Gastroesophageal sphincter (tissue), 4 donors: ENCODE measurements around the gene ATP11A. TPM values are rescaled to one million over a fixed set of nuclear protein-coding genes. Genes with fewer than 3 reads are reported as not detected.

ENCODE experiments used
- ATAC-seq: fragments of 150-250 bp; one replicate; pipeline ENCODE4 v1.9.1; 2016; ENCODE audit warnings: mild to moderate bottlenecking, moderate library complexity
- H3K27ac ChIP-seq, 4 donors: fragments of 200-600 bp; sonication (generic) in 3 of 4; 1 replicate in 3 of 4; 2 replicates in 1 of 4; pipeline ENCODE4 v1.5.1; 2016 to 2019
- H3K27me3 ChIP-seq: fragments of 200-600 bp; sonication (generic); one replicate; pipeline ENCODE4 v1.5.1; 2019
- H3K36me3 ChIP-seq, 2 donors: fragments of 200-600 bp; sonication (generic); one replicate each; pipeline ENCODE4 v1.5.1; 2019; ENCODE audit warnings: control low read depth in 1 of 2
- H3K4me1 ChIP-seq, 3 donors: fragments of 200-600 bp; sonication (generic); 1 replicate in 2 of 3; 2 replicates in 1 of 3; pipeline ENCODE4 v1.5.1; 2016 to 2019; ENCODE audit warnings: control low read depth in 2 of 3
- H3K4me3 ChIP-seq, 2 donors: fragments of 200-600 bp; sonication (generic); one replicate each; pipeline ENCODE4 v1.5.1; 2019; ENCODE audit warnings: mild to moderate bottlenecking in 1 of 2, moderate library complexity in 1 of 2
- H3K9me3 ChIP-seq, 3 donors: fragments of 200-600 bp; sonication (generic); one replicate each; pipeline ENCODE4 v1.5.1; 2017 to 2019; ENCODE audit warnings: control low read depth in 2 of 3
- EP300 ChIP-seq: sonication (generic); formaldehyde crosslinking; IDR thresholded peaks from one replicate; pipeline ENCODE4 v1.6.1; 2017; ENCODE audit warnings: antibody characterized with exemption, mild to moderate bottlenecking
- POLR2A ChIP-seq, 2 donors: fragments of 450-650 bp; IDR thresholded peaks; one replicate each; pipeline ENCODE4 v1.6.1; 2017; ENCODE audit warnings: antibody characterized with exemption in 2 of 2, mild to moderate bottlenecking in 2 of 2, moderate library complexity in 1 of 2
- POLR2AphosphoS5 ChIP-seq: sonication (generic); formaldehyde crosslinking; IDR thresholded peaks from one replicate; pipeline ENCODE4 v1.6.1; 2017; ENCODE audit warnings: antibody characterized with exemption
- WGBS, 2 donors: methylation state at CpG; one replicate each; pipeline ENCODE4 v1.1.5; 2018; ENCODE audit warnings: low coverage in 1 of 2; 5-methylcytosine and 5-hydroxymethylcytosine counted together
- total RNA-seq, 4 donors: library from RNA; depleted of rRNA; stranded (reverse); fragments of >200 nt; gene quantifications; one replicate each; pipeline ENCODE4 v1.1.0, GENCODE V29; 2016
- TF ChIP-seq, protein P1 (sequence below), 4 experiments: fragments of 200-600 bp in 2 of 4; fragments of 450-650 bp in 2 of 4; sonication (generic) in 1 of 4; IDR thresholded peaks; one replicate each; pipeline ENCODE4 v1.5.1; 2017 to 2019; ENCODE audit warnings: antibody characterized with exemption in 4 of 4, mild to moderate bottlenecking in 2 of 4, moderate library complexity in 2 of 4

ATP11A gene
- total RNA-seq, 4 donors from 2014 or later = 12.9 to 21.7 (median 17.1) TPM

DNA sequence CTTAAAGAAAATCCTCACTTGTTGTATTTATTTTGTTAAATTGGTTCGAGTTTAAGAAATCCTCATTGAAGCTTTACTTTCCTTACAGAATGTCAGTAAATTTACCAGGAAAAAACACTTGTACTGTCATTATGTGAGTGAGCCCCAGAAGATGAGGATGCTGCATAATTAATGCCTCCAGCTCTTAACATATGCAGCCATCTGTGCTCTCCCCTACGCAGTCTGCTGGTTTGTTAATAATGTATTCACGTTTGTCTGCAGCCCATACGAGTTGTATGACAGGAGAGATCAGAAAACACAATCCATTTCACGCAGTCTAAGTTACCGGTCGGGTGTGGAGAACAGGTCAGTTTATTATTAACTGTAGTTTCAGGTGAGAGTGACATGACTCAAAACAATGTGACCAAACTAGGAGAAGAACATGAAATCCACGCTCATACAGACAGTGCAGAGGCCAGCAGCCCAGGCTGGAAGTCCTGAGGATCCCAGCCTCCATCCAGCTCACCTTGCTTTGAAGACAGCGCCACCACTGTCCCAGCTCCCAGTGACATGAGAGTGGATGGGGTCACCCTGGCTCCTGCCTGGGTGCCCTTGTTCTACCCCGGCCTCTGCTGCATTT is 19.8 kb upstream of the ATP11A start:
- Histone ChIP-seq H3K27ac (no peak overlapping the region), H3K4me3 (no peak overlapping the region), H3K9me3 (no peaks in the 10 kb centered on the region), H3K36me3 (no peaks in the 10 kb centered on the region), H3K4me1 (no peaks in the 10 kb centered on the region), H3K27me3 (no peaks in the 10 kb centered on the region)
- ATAC-seq = no peak
- no peak for TF ChIP-seq EP300
- TF ChIP-seq POLR2A (IDR thresholded peaks at IDR 0.05) = no peak
- no peak for TF ChIP-seq POLR2AphosphoS5
- TF ChIP-seq, protein P1, sequence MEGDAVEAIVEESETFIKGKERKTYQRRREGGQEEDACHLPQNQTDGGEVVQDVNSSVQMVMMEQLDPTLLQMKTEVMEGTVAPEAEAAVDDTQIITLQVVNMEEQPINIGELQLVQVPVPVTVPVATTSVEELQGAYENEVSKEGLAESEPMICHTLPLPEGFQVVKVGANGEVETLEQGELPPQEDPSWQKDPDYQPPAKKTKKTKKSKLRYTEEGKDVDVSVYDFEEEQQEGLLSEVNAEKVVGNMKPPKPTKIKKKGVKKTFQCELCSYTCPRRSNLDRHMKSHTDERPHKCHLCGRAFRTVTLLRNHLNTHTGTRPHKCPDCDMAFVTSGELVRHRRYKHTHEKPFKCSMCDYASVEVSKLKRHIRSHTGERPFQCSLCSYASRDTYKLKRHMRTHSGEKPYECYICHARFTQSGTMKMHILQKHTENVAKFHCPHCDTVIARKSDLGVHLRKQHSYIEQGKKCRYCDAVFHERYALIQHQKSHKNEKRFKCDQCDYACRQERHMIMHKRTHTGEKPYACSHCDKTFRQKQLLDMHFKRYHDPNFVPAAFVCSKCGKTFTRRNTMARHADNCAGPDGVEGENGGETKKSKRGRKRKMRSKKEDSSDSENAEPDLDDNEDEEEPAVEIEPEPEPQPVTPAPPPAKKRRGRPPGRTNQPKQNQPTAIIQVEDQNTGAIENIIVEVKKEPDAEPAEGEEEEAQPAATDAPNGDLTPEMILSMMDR (IDR thresholded peaks at IDR 0.05) = no peak
- 86 to 94% methylated on average over 6 to 10 of the region's 10 CpGs for WGBS, 2 donors

DNA sequence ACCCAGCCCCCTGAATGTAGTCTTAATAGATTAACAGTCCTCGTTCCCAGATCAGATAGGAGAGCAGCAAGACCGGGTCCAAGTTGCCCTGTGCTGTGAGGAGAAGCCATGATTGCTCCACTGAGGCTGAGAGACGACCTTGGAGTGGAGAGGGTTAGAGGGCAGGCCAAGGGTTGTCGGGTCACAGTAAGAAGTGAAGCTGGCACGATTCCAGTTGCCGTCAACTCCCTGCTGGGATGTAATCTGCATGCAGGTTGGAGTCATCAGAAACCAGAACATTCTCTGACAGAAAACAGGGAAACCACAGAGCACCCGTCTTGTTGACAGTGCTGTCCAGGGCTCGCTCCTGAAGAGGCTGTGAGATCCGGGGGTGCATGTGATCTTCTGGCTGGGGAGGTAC is 19.0 kb upstream of the ATP11A start:
- TF ChIP-seq EP300 (no peak), POLR2AphosphoS5 (no peak), POLR2A (IDR thresholded peaks at IDR 0.05) (no peak)
- TF ChIP-seq, protein P1 (IDR thresholded peaks at IDR 0.05) = no peak

DNA sequence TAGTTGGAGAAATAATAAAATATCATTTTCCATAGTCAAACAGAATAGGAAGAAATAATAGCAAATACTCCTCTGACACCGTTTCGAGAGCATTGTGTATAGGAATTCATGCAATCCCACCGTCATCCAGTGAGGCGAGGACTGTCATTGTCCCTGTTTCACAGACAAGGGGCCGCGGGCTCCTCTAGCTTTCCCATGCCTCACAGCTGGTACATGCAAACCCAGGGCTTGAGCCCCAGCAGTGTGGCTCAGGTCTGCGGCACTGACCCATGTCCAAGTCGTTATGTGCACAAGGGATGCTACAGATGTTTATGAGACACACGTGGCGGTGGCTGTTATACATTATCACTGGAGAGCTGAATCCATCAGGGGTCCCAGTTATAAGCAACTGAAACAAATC is 18.5 kb upstream of the ATP11A start:
- H3K36me3 ChIP-seq = no peaks in the 10 kb centered on the region
- H3K27me3 ChIP-seq = no peaks in the 10 kb centered on the region
- no peak for TF ChIP-seq POLR2A (IDR thresholded peaks at IDR 0.05)
- TF ChIP-seq, protein P1 (IDR thresholded peaks at IDR 0.05) = no peak
- H3K27ac ChIP-seq = no peak overlapping the region
- H3K4me1 ChIP-seq = no peaks in the 10 kb centered on the region
- no peak for ATAC-seq
- 82 to 93% methylated on average over 3 to 6 of the region's 10 CpGs for WGBS, 2 donors
- no peak overlapping the region for H3K4me3 ChIP-seq
- H3K9me3 ChIP-seq = no peaks in the 10 kb centered on the region

More for the DNA sequence above, 19.0 kb upstream of the ATP11A start:
- H3K27ac ChIP-seq = no peak overlapping the region
- no peak for ATAC-seq
- no peaks in the 10 kb centered on the region for H3K36me3 ChIP-seq
- H3K4me1 ChIP-seq = no peaks in the 10 kb centered on the region
- WGBS, 2 donors = 44 to 83% methylated on average over 1 to 5 of the region's 9 CpGs
- H3K27me3 ChIP-seq = no peaks in the 10 kb centered on the region
- H3K9me3 ChIP-seq = no peaks in the 10 kb centered on the region
- no peak overlapping the region for H3K4me3 ChIP-seq

DNA sequence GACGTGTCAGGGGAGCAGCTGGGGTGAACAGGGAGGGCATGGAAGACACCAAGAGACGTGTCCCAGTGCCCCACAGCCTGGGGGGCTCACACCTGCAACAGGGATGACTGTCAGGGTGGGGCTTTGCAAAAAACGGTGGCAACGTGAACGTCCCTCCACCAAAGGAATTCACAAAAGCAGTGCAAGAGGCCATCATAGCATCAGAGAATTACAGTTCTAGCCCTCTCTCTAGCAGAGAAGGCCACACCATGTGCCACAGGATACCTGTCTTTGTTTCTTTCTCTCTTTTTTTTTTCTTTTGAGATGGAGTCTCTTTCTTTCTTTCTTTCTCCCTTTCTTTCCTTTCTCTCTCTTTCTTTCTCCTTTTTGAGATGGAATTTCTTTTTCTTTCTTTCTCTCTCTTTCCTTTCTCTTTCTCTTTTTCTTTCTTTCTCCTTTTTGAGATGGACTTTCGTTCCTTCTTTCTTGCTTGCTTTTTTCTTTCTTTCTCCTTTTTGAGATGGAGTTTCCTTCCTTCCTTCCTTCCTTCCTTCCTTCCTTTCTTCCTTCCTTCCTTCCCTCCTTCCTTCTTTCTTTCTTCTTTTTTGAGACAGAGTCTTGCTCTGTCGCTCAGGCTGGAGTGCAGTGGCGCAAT is 17.1 kb upstream of the ATP11A start:
- no peaks in the 10 kb centered on the region for H3K9me3 ChIP-seq
- 81 to 93% methylated on average over 6 to 8 of the region's 8 CpGs for WGBS, 2 donors
- no peak for TF ChIP-seq POLR2AphosphoS5
- no peak for TF ChIP-seq POLR2A (IDR thresholded peaks at IDR 0.05)
- TF ChIP-seq, protein P1 (IDR thresholded peaks at IDR 0.05) = no peak
- TF ChIP-seq EP300 = no peak
- ATAC-seq = no peak
- no peaks in the 10 kb centered on the region for H3K36me3 ChIP-seq
- no peaks in the 10 kb centered on the region for H3K4me1 ChIP-seq
- no peak overlapping the region for H3K4me3 ChIP-seq
- H3K27ac ChIP-seq = no peak overlapping the region
- H3K27me3 ChIP-seq = no peaks in the 10 kb centered on the region
